ENCODE data around the gene SUB1.

DNA sequence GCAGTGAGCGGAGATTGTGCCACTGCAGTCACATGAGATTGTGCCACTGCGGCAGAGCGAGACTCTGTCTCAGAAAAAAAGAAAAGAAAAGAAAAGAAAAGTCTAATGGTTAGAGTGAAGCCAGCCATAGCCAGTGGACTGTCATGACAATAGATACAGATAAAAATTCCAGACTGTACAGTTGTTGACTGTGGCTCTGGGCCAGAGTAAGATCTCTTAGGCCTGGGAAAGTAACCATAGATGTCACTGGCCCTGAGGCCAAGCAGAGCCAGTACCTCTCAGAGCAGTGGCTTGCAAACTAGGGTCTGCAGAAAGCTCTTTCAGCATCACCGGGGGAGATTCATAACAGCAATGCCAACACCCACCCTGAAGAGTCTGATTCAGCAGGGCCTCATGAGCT is 44.1 kb upstream of the SUB1 start:
- no peak for TF ChIP-seq TEAD4 (IDR thresholded peaks at IDR 0.05)
- no peak for TF ChIP-seq RAD21 (IDR thresholded peaks at IDR 0.05; ENCODE audit: low read depth)
- no peak for TF ChIP-seq CREB1 (IDR thresholded peaks at IDR 0.05; ENCODE audit: low read depth)
- TF ChIP-seq YY1 (IDR thresholded peaks at IDR 0.05; ENCODE audit: low read depth), result no peak
- no peak for TF ChIP-seq FOXM1 (IDR thresholded peaks at IDR 0.05; ENCODE audit: borderline replicate concordance, low read depth)
- TF ChIP-seq CEBPB (IDR thresholded peaks at IDR 0.05), result no peak
- no peak for TF ChIP-seq MAX (IDR thresholded peaks at IDR 0.05)
- TF ChIP-seq, protein P1, sequence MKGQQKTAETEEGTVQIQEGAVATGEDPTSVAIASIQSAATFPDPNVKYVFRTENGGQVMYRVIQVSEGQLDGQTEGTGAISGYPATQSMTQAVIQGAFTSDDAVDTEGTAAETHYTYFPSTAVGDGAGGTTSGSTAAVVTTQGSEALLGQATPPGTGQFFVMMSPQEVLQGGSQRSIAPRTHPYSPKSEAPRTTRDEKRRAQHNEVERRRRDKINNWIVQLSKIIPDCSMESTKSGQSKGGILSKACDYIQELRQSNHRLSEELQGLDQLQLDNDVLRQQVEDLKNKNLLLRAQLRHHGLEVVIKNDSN (IDR thresholded peaks at IDR 0.05), result no peak
- no peak for TF ChIP-seq NFIC (IDR thresholded peaks at IDR 0.05)
- TF ChIP-seq TAF1 (IDR thresholded peaks at IDR 0.05; ENCODE audit: low read depth), result no peak
- no peak for TF ChIP-seq TCF12 (IDR thresholded peaks at IDR 0.05; ENCODE audit: low read depth)
- TF ChIP-seq, protein P2, sequence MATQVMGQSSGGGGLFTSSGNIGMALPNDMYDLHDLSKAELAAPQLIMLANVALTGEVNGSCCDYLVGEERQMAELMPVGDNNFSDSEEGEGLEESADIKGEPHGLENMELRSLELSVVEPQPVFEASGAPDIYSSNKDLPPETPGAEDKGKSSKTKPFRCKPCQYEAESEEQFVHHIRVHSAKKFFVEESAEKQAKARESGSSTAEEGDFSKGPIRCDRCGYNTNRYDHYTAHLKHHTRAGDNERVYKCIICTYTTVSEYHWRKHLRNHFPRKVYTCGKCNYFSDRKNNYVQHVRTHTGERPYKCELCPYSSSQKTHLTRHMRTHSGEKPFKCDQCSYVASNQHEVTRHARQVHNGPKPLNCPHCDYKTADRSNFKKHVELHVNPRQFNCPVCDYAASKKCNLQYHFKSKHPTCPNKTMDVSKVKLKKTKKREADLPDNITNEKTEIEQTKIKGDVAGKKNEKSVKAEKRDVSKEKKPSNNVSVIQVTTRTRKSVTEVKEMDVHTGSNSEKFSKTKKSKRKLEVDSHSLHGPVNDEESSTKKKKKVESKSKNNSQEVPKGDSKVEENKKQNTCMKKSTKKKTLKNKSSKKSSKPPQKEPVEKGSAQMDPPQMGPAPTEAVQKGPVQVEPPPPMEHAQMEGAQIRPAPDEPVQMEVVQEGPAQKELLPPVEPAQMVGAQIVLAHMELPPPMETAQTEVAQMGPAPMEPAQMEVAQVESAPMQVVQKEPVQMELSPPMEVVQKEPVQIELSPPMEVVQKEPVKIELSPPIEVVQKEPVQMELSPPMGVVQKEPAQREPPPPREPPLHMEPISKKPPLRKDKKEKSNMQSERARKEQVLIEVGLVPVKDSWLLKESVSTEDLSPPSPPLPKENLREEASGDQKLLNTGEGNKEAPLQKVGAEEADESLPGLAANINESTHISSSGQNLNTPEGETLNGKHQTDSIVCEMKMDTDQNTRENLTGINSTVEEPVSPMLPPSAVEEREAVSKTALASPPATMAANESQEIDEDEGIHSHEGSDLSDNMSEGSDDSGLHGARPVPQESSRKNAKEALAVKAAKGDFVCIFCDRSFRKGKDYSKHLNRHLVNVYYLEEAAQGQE (IDR thresholded peaks at IDR 0.05; ENCODE audit: low read depth), result no peak
